ENCODE data around the gene PIRT. TPM values are rescaled to one million over a fixed set of nuclear protein-coding genes. Genes with fewer than 3 reads are reported as not detected.

The PIRT gene
- total RNA-seq, 1 donor from 2014 or later = not detected

GRCh38 chr17:10845388-10845751 is 7.5 kb upstream of the PIRT start:
- peaks cover 5% of the 10 kb centered on the region for H3K27me3 Mint-ChIP-seq (ENCODE audit: unreplicated experiment)
- H3K9me3 Mint-ChIP-seq (ENCODE audit: unreplicated experiment) = peaks cover 4% of the 10 kb centered on the region
- peak overlapping the region; percentile 89 for H3K4me3 Mint-ChIP-seq (ENCODE audit: unreplicated experiment)

DNA sequence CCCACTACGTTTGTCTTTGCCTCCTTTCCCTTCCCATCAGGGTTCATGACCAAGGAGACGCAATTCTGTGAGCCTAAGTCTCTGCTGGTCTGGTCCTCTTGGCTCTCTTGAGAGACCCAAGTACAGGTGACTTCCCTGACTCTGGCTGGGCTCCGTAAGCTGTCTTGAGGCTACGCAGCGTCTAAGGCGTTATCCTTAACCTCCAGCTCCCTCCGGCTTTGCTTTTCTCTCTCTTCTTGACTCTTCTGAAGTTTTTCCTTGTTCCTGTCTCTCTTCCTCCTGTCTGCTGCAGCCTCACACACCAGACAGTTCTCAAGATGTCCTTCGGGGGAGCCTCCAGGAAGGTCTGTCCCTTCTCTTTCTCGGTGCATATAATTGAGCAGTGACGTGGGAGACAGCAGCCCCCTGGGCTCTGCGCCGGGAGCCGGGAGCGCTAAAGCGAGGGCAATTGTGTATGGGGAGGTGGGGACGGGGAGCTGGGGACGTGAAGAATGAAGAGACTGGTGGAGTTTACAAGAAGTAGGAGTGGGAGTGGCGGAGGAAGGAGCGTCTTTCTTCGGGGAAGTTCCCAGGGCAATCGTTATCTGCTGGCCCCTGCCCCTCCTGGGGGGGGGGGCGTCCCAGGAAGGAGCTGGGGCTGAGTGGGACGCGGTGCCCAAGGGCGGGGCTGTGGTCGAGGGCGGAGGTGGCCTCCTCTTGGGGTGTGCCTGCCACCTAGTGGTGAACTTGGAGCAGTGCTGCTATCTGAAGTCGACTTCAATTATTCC is 6.9 kb upstream of the PIRT start:
- no peaks in the 10 kb centered on the region for H3K36me3 Mint-ChIP-seq (ENCODE audit: low read depth, unreplicated experiment)
- peaks cover 5% of the 10 kb centered on the region for H3K27me3 Mint-ChIP-seq (ENCODE audit: unreplicated experiment)
- TF ChIP-seq, protein P1, sequence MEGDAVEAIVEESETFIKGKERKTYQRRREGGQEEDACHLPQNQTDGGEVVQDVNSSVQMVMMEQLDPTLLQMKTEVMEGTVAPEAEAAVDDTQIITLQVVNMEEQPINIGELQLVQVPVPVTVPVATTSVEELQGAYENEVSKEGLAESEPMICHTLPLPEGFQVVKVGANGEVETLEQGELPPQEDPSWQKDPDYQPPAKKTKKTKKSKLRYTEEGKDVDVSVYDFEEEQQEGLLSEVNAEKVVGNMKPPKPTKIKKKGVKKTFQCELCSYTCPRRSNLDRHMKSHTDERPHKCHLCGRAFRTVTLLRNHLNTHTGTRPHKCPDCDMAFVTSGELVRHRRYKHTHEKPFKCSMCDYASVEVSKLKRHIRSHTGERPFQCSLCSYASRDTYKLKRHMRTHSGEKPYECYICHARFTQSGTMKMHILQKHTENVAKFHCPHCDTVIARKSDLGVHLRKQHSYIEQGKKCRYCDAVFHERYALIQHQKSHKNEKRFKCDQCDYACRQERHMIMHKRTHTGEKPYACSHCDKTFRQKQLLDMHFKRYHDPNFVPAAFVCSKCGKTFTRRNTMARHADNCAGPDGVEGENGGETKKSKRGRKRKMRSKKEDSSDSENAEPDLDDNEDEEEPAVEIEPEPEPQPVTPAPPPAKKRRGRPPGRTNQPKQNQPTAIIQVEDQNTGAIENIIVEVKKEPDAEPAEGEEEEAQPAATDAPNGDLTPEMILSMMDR (IDR thresholded peaks at IDR 0.05; ENCODE audit: unreplicated experiment) = peak; percentile 98
- peaks cover 13% of the 10 kb centered on the region for H3K4me1 Mint-ChIP-seq (ENCODE audit: unreplicated experiment)
- peaks cover 4% of the 10 kb centered on the region for H3K9me3 Mint-ChIP-seq (ENCODE audit: unreplicated experiment)
- peak overlapping the region; percentile 89 for H3K4me3 Mint-ChIP-seq (ENCODE audit: unreplicated experiment)
- H3K27ac Mint-ChIP-seq (ENCODE audit: unreplicated experiment) = no peak overlapping the region
- DNase-seq (ENCODE audit: low spot score) = peak; percentile 69

More at GRCh38 chr17:10845388-10845751, 7.5 kb upstream of the PIRT start:
- H3K4me1 Mint-ChIP-seq (ENCODE audit: unreplicated experiment) = peaks cover 13% of the 10 kb centered on the region
- no peak for DNase-seq (ENCODE audit: low spot score)
- TF ChIP-seq, protein P1 (IDR thresholded peaks at IDR 0.05; ENCODE audit: unreplicated experiment) = peak; percentile 3
- H3K27ac Mint-ChIP-seq (ENCODE audit: unreplicated experiment) = no peak overlapping the region
- H3K36me3 Mint-ChIP-seq (ENCODE audit: low read depth, unreplicated experiment) = no peaks in the 10 kb centered on the region

GRCh38 chr17:10843811-10844210 is 5.9 kb upstream of the PIRT start:
- peaks cover 13% of the 10 kb centered on the region for H3K4me1 Mint-ChIP-seq (ENCODE audit: unreplicated experiment)
- TF ChIP-seq, protein P1 (IDR thresholded peaks at IDR 0.05; ENCODE audit: unreplicated experiment) = no peak
- peaks cover 4% of the 10 kb centered on the region for H3K9me3 Mint-ChIP-seq (ENCODE audit: unreplicated experiment)
- H3K27me3 Mint-ChIP-seq (ENCODE audit: unreplicated experiment) = peaks cover 5% of the 10 kb centered on the region
- no peak for DNase-seq (ENCODE audit: low spot score)
- no peaks in the 10 kb centered on the region for H3K36me3 Mint-ChIP-seq (ENCODE audit: low read depth, unreplicated experiment)
- H3K27ac Mint-ChIP-seq (ENCODE audit: unreplicated experiment) = no peak overlapping the region
- H3K4me3 Mint-ChIP-seq (ENCODE audit: unreplicated experiment) = no peak overlapping the region

GRCh38 chr17:10842658-10843057 is 4.8 kb upstream of the PIRT start:
- DNase-seq (ENCODE audit: low spot score) = no peak
- Mint-ChIP-seq H3K4me3 (ENCODE audit: unreplicated experiment) (no peak overlapping the region), H3K4me1 (ENCODE audit: unreplicated experiment) (peaks cover 13% of the 10 kb centered on the region), H3K27ac (ENCODE audit: unreplicated experiment) (no peak overlapping the region), H3K9me3 (ENCODE audit: unreplicated experiment) (peaks cover 4% of the 10 kb centered on the region), H3K36me3 (ENCODE audit: low read depth, unreplicated experiment) (no peaks in the 10 kb centered on the region), H3K27me3 (ENCODE audit: unreplicated experiment) (peaks cover 9% of the 10 kb centered on the region)
- TF ChIP-seq, protein P1 (IDR thresholded peaks at IDR 0.05; ENCODE audit: unreplicated experiment) = no peak

DNA sequence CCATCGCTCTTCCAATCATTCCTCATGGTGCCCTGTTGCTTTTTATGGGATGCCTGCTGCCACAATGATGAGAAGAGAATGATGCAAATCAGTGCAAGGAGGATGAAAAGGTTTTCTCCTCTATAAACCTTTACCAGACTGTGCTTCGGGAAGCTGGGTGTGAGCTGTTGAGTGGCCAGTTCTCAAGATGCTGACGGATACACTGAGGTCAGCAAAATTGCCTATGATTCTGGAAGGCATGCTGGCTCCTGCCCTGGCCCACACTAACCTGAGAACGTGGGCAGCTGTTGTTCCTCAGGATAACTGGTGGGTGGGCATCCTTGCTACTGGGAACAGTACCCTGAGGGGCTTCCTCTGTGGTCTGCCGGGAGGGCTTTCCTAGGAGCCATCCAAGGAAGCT is 795 bp upstream of the PIRT start:
- TF ChIP-seq, protein P1 (IDR thresholded peaks at IDR 0.05; ENCODE audit: unreplicated experiment) = no peak
- Mint-ChIP-seq H3K27ac (ENCODE audit: unreplicated experiment) (no peak overlapping the region), H3K27me3 (ENCODE audit: unreplicated experiment) (peaks cover 5% of the 10 kb centered on the region), H3K4me3 (ENCODE audit: unreplicated experiment) (no peak overlapping the region), H3K9me3 (ENCODE audit: unreplicated experiment) (no peaks in the 10 kb centered on the region), H3K36me3 (ENCODE audit: low read depth, unreplicated experiment) (no peaks in the 10 kb centered on the region), H3K4me1 (ENCODE audit: unreplicated experiment) (peaks cover 4% of the 10 kb centered on the region)
- DNase-seq (ENCODE audit: low spot score) = no peak
